ENCODE results near the gene IL15. TPM values are rescaled to one million over a fixed set of nuclear protein-coding genes. Genes with fewer than 3 reads are reported as not detected.

Gene IL15
- total RNA-seq, 1 donor from 2014 or later = not detected

DNA sequence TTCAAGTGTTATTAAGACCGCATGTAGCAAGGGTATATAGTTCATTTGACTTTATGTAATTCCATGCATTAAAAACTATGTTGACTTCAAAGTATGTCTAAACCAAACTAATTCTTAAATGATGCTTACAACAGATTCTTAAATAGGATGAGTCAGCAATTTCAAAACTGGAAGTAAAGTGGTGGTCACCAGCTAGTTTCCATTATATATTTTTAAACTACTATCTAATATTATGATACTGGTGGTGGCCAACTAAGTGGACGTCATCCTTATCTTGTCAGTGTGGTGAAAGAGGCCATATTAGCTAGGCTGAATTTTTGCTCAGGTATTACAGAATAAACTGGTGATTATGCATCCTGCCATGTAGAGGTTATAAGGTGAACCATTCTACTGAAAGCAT is 1.2 kb downstream of the IL15 start:
- Mint-ChIP-seq H3K9me3 (ENCODE audit: unreplicated experiment) (no peaks in the 10 kb centered on the region), H3K27ac (ENCODE audit: unreplicated experiment) (no peak overlapping the region), H3K4me1 (ENCODE audit: low read depth, unreplicated experiment) (no peaks in the 10 kb centered on the region), H3K27me3 (ENCODE audit: unreplicated experiment) (peaks cover 7% of the 10 kb centered on the region), H3K4me3 (ENCODE audit: unreplicated experiment) (no peak overlapping the region), H3K36me3 (ENCODE audit: unreplicated experiment) (no peaks in the 10 kb centered on the region)
- DNase-seq = no peak
- TF ChIP-seq, protein P1, sequence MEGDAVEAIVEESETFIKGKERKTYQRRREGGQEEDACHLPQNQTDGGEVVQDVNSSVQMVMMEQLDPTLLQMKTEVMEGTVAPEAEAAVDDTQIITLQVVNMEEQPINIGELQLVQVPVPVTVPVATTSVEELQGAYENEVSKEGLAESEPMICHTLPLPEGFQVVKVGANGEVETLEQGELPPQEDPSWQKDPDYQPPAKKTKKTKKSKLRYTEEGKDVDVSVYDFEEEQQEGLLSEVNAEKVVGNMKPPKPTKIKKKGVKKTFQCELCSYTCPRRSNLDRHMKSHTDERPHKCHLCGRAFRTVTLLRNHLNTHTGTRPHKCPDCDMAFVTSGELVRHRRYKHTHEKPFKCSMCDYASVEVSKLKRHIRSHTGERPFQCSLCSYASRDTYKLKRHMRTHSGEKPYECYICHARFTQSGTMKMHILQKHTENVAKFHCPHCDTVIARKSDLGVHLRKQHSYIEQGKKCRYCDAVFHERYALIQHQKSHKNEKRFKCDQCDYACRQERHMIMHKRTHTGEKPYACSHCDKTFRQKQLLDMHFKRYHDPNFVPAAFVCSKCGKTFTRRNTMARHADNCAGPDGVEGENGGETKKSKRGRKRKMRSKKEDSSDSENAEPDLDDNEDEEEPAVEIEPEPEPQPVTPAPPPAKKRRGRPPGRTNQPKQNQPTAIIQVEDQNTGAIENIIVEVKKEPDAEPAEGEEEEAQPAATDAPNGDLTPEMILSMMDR (IDR thresholded peaks at IDR 0.05; ENCODE audit: partially characterized antibody, unreplicated experiment) = no peak

GRCh38 chr4:141638230-141638629 is 1.8 kb downstream of the IL15 start:
- H3K27ac Mint-ChIP-seq (ENCODE audit: unreplicated experiment) = no peak overlapping the region
- peaks cover 7% of the 10 kb centered on the region for H3K27me3 Mint-ChIP-seq (ENCODE audit: unreplicated experiment)
- DNase-seq = no peak
- H3K4me3 Mint-ChIP-seq (ENCODE audit: unreplicated experiment) = no peak overlapping the region
- no peaks in the 10 kb centered on the region for H3K9me3 Mint-ChIP-seq (ENCODE audit: unreplicated experiment)
- H3K36me3 Mint-ChIP-seq (ENCODE audit: unreplicated experiment) = no peaks in the 10 kb centered on the region
- TF ChIP-seq, protein P1 (IDR thresholded peaks at IDR 0.05; ENCODE audit: partially characterized antibody, unreplicated experiment) = no peak
- no peaks in the 10 kb centered on the region for H3K4me1 Mint-ChIP-seq (ENCODE audit: low read depth, unreplicated experiment)

GRCh38 chr4:141640696-141641095 is 4.3 kb downstream of the IL15 start:
- TF ChIP-seq, protein P1 (IDR thresholded peaks at IDR 0.05; ENCODE audit: partially characterized antibody, unreplicated experiment) = no peak
- DNase-seq = no peak
- peaks cover 7% of the 10 kb centered on the region for H3K27me3 Mint-ChIP-seq (ENCODE audit: unreplicated experiment)
- no peak overlapping the region for H3K4me3 Mint-ChIP-seq (ENCODE audit: unreplicated experiment)
- H3K36me3 Mint-ChIP-seq (ENCODE audit: unreplicated experiment) = no peaks in the 10 kb centered on the region
- no peaks in the 10 kb centered on the region for H3K9me3 Mint-ChIP-seq (ENCODE audit: unreplicated experiment)
- H3K4me1 Mint-ChIP-seq (ENCODE audit: low read depth, unreplicated experiment) = no peaks in the 10 kb centered on the region
- H3K27ac Mint-ChIP-seq (ENCODE audit: unreplicated experiment) = no peak overlapping the region

DNA sequence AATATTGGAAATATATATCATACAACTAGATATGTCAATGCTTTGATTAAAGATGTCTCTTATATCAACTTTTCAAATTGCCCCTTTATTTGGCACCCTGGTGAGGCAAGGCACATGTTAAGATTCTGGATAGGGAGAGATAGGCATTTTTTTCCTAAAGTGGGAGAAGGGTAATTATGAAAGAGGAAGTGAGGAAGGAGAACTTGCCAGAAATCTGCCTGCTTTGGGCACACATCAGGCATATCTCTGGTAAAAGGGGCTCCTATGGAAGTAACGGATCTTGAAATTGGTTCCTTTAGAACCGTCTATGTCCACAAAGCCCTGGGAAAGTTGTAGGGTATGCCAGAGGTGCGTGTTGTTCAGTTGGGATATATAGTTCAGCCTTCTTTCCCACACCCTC is 5.7 kb downstream of the IL15 start:
- TF ChIP-seq, protein P1 (IDR thresholded peaks at IDR 0.05; ENCODE audit: partially characterized antibody, unreplicated experiment) = no peak
- no peaks in the 10 kb centered on the region for H3K9me3 Mint-ChIP-seq (ENCODE audit: unreplicated experiment)
- peaks cover 2% of the 10 kb centered on the region for H3K27me3 Mint-ChIP-seq (ENCODE audit: unreplicated experiment)
- no peak overlapping the region for H3K4me3 Mint-ChIP-seq (ENCODE audit: unreplicated experiment)
- H3K4me1 Mint-ChIP-seq (ENCODE audit: low read depth, unreplicated experiment) = no peaks in the 10 kb centered on the region
- H3K36me3 Mint-ChIP-seq (ENCODE audit: unreplicated experiment) = no peaks in the 10 kb centered on the region
- H3K27ac Mint-ChIP-seq (ENCODE audit: unreplicated experiment) = no peak overlapping the region
- no peak for DNase-seq

DNA sequence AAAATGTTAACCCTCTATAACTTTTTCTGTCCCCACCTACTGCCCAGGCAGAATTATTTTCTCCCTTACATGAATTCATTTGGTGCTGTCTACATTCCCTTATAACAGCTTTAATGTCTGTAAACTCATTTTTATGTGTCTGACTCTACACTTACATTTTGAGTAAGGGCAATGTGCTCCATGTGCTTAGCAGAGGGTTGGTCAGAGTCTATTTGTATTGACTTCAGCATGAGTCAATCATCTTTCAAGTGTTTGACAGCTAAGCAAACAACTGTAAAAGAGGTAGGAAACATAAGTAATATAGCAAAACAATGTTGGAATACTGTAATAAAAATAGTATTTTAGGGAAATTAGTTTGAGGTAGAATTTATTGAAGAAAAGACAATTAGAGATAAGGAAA is 6.3 kb downstream of the IL15 start:
- Mint-ChIP-seq H3K27ac (ENCODE audit: unreplicated experiment) (no peak overlapping the region), H3K9me3 (ENCODE audit: unreplicated experiment) (no peaks in the 10 kb centered on the region), H3K36me3 (ENCODE audit: unreplicated experiment) (no peaks in the 10 kb centered on the region), H3K4me3 (ENCODE audit: unreplicated experiment) (no peak overlapping the region), H3K4me1 (ENCODE audit: low read depth, unreplicated experiment) (no peaks in the 10 kb centered on the region), H3K27me3 (ENCODE audit: unreplicated experiment) (no peaks in the 10 kb centered on the region)
- no peak for DNase-seq
- TF ChIP-seq, protein P1 (IDR thresholded peaks at IDR 0.05; ENCODE audit: partially characterized antibody, unreplicated experiment) = no peak
